PC-9 (cell line): Measurements from ENCODE around the gene HHAT. TPM values are rescaled to one million over a fixed set of nuclear protein-coding genes. Genes with fewer than 3 reads are reported as not detected.

Source experiments
- BruUV-seq: library from RNA; stranded (reverse); fragments of 400-500 nt; replicated peaks from 2 replicates; lab custom pipeline; 2021; lab: Mats Ljungman, UMichigan
- CTCF ChIA-PET: fragments of 300-600 bp; sonication (Branson Sonifier 250); formaldehyde crosslinking; loops from one replicate; lab custom pipeline; 2022; ENCODE audit warnings: antibody characterized with exemption; lab: Charles Lee
- POLR2A ChIA-PET: fragments of 300-600 bp; sonication (Branson Sonifier 250); formaldehyde crosslinking; loops from one replicate; lab custom pipeline; 2022; ENCODE audit warnings: antibody characterized with exemption; ENCODE audit not compliant: unreplicated experiment; lab: Charles Lee
- DNase-seq, 2 experiments: peaks; one replicate each; pipeline versions ENCODE4 v3.0.0 to v3.0.0-alpha.2; 2015 to 2022; ENCODE audit warnings: mixed read lengths in 1 of 2
- H2AFZ ChIP-seq: fragments of 200-600 bp; sonication (generic); 2 replicates; pipeline ENCODE4 v1.8.1; 2017; ENCODE audit warnings: antibody characterized with exemption
- H3F3A ChIP-seq: fragments of 200-600 bp; sonication (generic); 2 replicates; pipeline ENCODE4 v1.8.1; 2017; ENCODE audit warnings: antibody characterized with exemption, mild to moderate bottlenecking, low read depth; ENCODE audit not compliant: insufficient read depth
- H3K27ac ChIP-seq: fragments of 200-600 bp; sonication (generic); 2 replicates; pipeline ENCODE4 v1.6.1; 2016; ENCODE audit warnings: mixed run types
- H3K27me3 ChIP-seq: fragments of 200-600 bp; sonication (generic); 2 replicates; pipeline ENCODE4 v1.6.1; 2016; ENCODE audit warnings: low read depth, mixed run types; ENCODE audit not compliant: insufficient read depth
- H3K36me3 ChIP-seq: fragments of 200-600 bp; sonication (generic); 2 replicates; pipeline ENCODE4 v1.6.1; 2016; ENCODE audit warnings: low read depth, mixed run types
- H3K4me1 ChIP-seq: fragments of 200-600 bp; sonication (generic); replicated peaks from 2 replicates; pipeline ENCODE4 v1.6.1; 2016; ENCODE audit warnings: mixed run types; ENCODE audit not compliant: insufficient read depth
- H3K4me2 ChIP-seq: fragments of 200-600 bp; sonication (generic); 2 replicates; pipeline ENCODE4 v1.6.1; 2017; ENCODE audit warnings: mixed run types
- H3K4me3 ChIP-seq: fragments of 200-600 bp; sonication (generic); 2 replicates; pipeline ENCODE4 v1.6.1; 2016; ENCODE audit warnings: mixed run types
- H3K79me2 ChIP-seq: fragments of 200-600 bp; sonication (generic); 2 replicates; pipeline ENCODE4 v1.6.1; 2017; ENCODE audit warnings: low read depth, mixed run types
- H3K9me2 ChIP-seq: fragments of 200-600 bp; sonication (generic); 2 replicates; pipeline ENCODE4 v1.8.1; 2017; ENCODE audit warnings: mild to moderate bottlenecking; ENCODE audit not compliant: insufficient read depth
- H3K9me3 ChIP-seq: fragments of 200-600 bp; sonication (generic); 2 replicates; pipeline ENCODE4 v1.8.1; 2016; ENCODE audit warnings: low read depth; ENCODE audit not compliant: insufficient read depth
- H4K20me1 ChIP-seq: fragments of 200-600 bp; sonication (generic); 2 replicates; pipeline ENCODE4 v1.8.1; 2017; ENCODE audit not compliant: insufficient read depth
- EZH2 ChIP-seq: fragments of 200-600 bp; sonication (generic); IDR thresholded peaks from 2 replicates; pipeline ENCODE4 v1.8.0; 2017; ENCODE audit warnings: antibody characterized with exemption, low read depth
- intact Hi-C: fragments of 100-400 bp; cut with micrococcal nuclease; formaldehyde crosslinking; loops from one replicate; pipeline ENCODE4 v1.10.0; 2022; ENCODE audit not compliant: unreplicated experiment
- total RNA-seq: library from RNA; stranded (reverse); gene quantifications from 2 replicates; pipeline ENCODE4 v1.2.3, GENCODE V29; 2021
- TF ChIP-seq, protein P1 (sequence below): fragments of 200-600 bp; sonication (generic); conservative IDR thresholded peaks from 2 replicates; pipeline ENCODE4 v1.6.1; 2017; ENCODE audit warnings: mixed run types, antibody characterized with exemption, mild to moderate bottlenecking, moderate library complexity

Gene HHAT
- total RNA-seq, 1 experiment from 2014 or later: 5.3 TPM

DNA sequence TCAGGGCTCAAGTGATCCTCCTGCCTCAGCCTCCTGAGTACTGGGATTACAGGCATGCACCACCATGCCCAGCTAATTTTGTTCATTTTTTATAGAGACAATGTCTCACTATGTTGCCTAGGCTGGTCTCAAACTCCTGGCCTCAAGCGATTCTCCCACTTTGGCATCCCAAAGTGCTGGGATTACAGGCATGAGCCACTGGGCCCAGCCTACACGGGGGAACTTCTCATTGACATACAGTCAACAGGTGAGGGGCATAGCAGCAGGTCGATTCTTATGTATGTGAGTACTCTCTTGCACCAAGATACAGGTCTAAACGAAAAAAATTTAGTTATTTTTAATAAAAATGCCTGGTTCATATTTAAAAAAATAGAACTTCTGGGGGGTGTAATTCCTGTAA, 39.5 kb upstream of the HHAT start:
- ChIA-PET POLR2A (no interaction called here), CTCF (no interaction called here)
- BruUV-seq: no TSS peak

DNA sequence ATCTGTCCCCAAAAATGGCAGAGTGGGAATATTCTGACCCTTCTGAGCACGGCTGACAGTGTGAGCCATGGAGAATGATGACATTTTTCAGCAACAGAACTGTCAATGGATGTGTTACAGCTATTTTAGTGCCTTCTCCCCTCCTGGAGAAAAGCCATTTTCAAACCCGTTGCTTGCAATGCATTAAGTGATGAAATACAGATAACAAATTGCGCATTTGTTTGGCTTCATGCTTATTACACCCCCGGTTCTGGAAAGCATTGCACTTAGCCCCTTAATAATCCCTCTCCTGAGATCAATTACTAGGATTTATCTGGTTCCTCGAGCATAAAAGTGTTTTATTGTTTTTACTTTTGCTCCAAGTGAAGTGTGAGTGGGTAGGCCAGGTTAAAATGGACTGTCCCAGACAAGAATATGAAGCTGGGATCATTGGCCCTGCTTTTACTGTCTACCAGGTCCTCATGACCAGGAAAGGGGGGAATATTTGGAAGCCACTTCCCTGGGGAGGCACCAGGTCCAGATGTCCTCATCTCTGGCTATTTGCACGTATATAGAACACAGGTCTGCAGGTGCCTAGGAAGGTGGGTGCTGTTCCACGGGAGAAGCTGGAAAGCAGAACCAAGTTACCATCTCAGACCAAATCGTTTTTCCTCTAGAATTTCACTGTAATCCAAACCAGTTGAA, 37.5 kb upstream of the HHAT start:
- H3K4me3 ChIP-seq: no peak overlapping the region
- TF ChIP-seq, protein P1, sequence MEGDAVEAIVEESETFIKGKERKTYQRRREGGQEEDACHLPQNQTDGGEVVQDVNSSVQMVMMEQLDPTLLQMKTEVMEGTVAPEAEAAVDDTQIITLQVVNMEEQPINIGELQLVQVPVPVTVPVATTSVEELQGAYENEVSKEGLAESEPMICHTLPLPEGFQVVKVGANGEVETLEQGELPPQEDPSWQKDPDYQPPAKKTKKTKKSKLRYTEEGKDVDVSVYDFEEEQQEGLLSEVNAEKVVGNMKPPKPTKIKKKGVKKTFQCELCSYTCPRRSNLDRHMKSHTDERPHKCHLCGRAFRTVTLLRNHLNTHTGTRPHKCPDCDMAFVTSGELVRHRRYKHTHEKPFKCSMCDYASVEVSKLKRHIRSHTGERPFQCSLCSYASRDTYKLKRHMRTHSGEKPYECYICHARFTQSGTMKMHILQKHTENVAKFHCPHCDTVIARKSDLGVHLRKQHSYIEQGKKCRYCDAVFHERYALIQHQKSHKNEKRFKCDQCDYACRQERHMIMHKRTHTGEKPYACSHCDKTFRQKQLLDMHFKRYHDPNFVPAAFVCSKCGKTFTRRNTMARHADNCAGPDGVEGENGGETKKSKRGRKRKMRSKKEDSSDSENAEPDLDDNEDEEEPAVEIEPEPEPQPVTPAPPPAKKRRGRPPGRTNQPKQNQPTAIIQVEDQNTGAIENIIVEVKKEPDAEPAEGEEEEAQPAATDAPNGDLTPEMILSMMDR: no peak
- no peak for TF ChIP-seq EZH2
- H3K4me2 ChIP-seq: 0 out of 2 replicates have a peak overlapping the region, but pooled peaks have one; percentile 80
- H3K27ac ChIP-seq: no peak overlapping the region
- H3K9me3 ChIP-seq: no peaks in the 10 kb centered on the region
- H3K4me1 ChIP-seq: peaks cover 10% of the 10 kb centered on the region
- no peaks in the 10 kb centered on the region for H3F3A ChIP-seq
- H3K9me2 ChIP-seq: no peaks in the 10 kb centered on the region
- no peak for DNase-seq
- ChIA-PET CTCF (no interaction called here), POLR2A (no interaction called here)
- BruUV-seq: no TSS peak
- 0 out of 2 replicates have a peak, but pooled peaks cover 3% of the 10 kb centered on the region for H3K27me3 ChIP-seq
- no peaks in the 10 kb centered on the region for H3K36me3 ChIP-seq
- no peak overlapping the region for H2AFZ ChIP-seq
- H4K20me1 ChIP-seq: no peaks in the 10 kb centered on the region
- no peaks in the 10 kb centered on the region for H3K79me2 ChIP-seq
- intact Hi-C loops: loop anchor here (5.0 kb wide), 1 partner anchor 104 kb away; no protein-coding TSS in a partner anchor

More for the DNA sequence above, 39.5 kb upstream of the HHAT start:
- H3K4me1 ChIP-seq: peaks cover 6% of the 10 kb centered on the region
- intact Hi-C loops: no loop called here
- H3K27me3 ChIP-seq: peaks cover 5% of the 10 kb centered on the region; the same call in 1 of the 2 replicates
- no peak overlapping the region for H3K4me3 ChIP-seq
- no peaks in the 10 kb centered on the region for H3K36me3 ChIP-seq
- no peak overlapping the region for H3K27ac ChIP-seq
- H3K9me3 ChIP-seq: no peaks in the 10 kb centered on the region
- no peak for TF ChIP-seq EZH2
- TF ChIP-seq, protein P1: no peak
- no peaks in the 10 kb centered on the region for H4K20me1 ChIP-seq
- H3F3A ChIP-seq: no peaks in the 10 kb centered on the region
- H3K79me2 ChIP-seq: no peaks in the 10 kb centered on the region
- no peak overlapping the region for H3K4me2 ChIP-seq
- no peak overlapping the region for H2AFZ ChIP-seq
- no peak for DNase-seq
- no peaks in the 10 kb centered on the region for H3K9me2 ChIP-seq

DNA sequence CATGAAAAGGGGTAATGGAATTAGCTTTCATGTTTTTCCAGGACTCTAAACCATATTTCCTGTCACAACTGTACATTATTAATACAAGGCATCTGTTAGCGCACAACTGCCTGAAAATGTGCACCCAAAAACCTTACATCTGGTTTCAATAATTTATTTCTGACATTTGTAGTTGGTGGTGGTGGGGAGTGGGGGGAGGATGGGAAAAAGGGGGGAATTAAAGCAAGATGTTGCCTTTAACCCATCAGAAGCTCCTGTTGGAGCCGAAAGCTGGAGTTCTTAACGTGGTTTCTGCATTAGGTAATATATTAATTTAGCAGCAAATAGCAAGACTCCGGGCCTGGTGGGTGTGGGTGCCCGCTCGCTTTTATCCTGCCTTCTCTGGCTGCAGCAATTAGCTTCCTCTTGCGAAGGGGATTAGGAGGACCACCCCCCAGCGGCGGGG, 36.9 kb upstream of the HHAT start:
- POLR2A ChIA-PET: no interaction called here
- H3K9me2 ChIP-seq: no peaks in the 10 kb centered on the region
- peak overlapping the region; percentile 74; the same call in 1 of the 2 replicates for H2AFZ ChIP-seq
- no peaks in the 10 kb centered on the region for H3K36me3 ChIP-seq
- no peaks in the 10 kb centered on the region for H3K79me2 ChIP-seq
- H3K4me2 ChIP-seq: peak overlapping the region; percentile 80
- H3F3A ChIP-seq: no peaks in the 10 kb centered on the region
- H3K27me3 ChIP-seq: no peaks in the 10 kb centered on the region
- no peak for TF ChIP-seq EZH2
- TF ChIP-seq, protein P1: no peak
- intact Hi-C loops: loop anchor here (1.0 to 5.0 kb wide), 5 partner anchors 19 to 105 kb away; partner anchors contain the start of gene HHAT
- H3K9me3 ChIP-seq: no peaks in the 10 kb centered on the region
- no TSS peak for BruUV-seq
- no peak overlapping the region for H3K27ac ChIP-seq
- H3K4me3 ChIP-seq: peak overlapping the region; percentile 53; the same call in 1 of the 2 replicates
- no peak for DNase-seq
- peaks cover 10% of the 10 kb centered on the region for H3K4me1 ChIP-seq
- H4K20me1 ChIP-seq: no peaks in the 10 kb centered on the region
- CTCF ChIA-PET: interaction anchor here (0.6 to 0.8 kb wide), 7 partner anchors 19 to 484 kb away, joined by 3 to 12 read pairs (median 4); no protein-coding TSS in a partner anchor
